Transverse colon (tissue), 4 donors: ENCODE measurements around the gene CRADD. TPM values are rescaled to one million over a fixed set of nuclear protein-coding genes. Genes with fewer than 3 reads are reported as not detected.
A peak's percentile ranks its signal among the peaks of the same experiment; 100 is the strongest.

Source experiments
- DNase-seq: peaks from one replicate; pipeline ENCODE4 v3.0.0-alpha.2; 2019
- H3K27ac ChIP-seq, 4 donors: fragments of 200-600 bp; sonication (generic); 2 replicates each; pipeline ENCODE4 v1.5.1; 2016 to 2018; ENCODE audit warnings: inconsistent platforms in 4 of 4
- H3K27me3 ChIP-seq: fragments of 200-600 bp; sonication (generic); 2 replicates; pipeline ENCODE4 v1.5.1; 2017; ENCODE audit warnings: inconsistent platforms
- H3K36me3 ChIP-seq, 4 donors: fragments of 200-600 bp; sonication (generic); 2 replicates each; pipeline ENCODE4 v1.5.1; 2017 to 2019; ENCODE audit warnings: inconsistent platforms in 4 of 4
- H3K4me1 ChIP-seq, 4 donors: fragments of 200-600 bp; sonication (generic); 2 replicates each; pipeline ENCODE4 v1.5.1; 2017 to 2020; ENCODE audit warnings: inconsistent platforms in 4 of 4
- H3K4me3 ChIP-seq, 4 donors: fragments of 200-600 bp; sonication (generic); 1 replicate in 1 of 4; 2 replicates in 3 of 4; pipeline versions ENCODE4 v1.5.1 to v1.6.1; 2017 to 2019; ENCODE audit warnings: inconsistent platforms in 4 of 4
- H3K9me3 ChIP-seq, 2 donors: fragments of 200-600 bp; sonication (generic); 2 replicates each; pipeline ENCODE4 v1.5.1; 2017 to 2019; ENCODE audit warnings: inconsistent platforms in 2 of 2
- CTCF ChIP-seq, 5 experiments: fragments of 200-600 bp in 3 of 5; fragments of 450-650 bp in 2 of 5; sonication (generic) in 3 of 5; IDR thresholded peaks; 1 replicate in 2 of 5; 2 replicates in 3 of 5; pipeline ENCODE4 v1.5.1; 2016 to 2017; ENCODE audit warnings: antibody characterized with exemption in 5 of 5, inconsistent platforms in 3 of 5, mild to moderate bottlenecking in 2 of 5, moderate library complexity in 1 of 5
- EP300 ChIP-seq: sonication (generic); formaldehyde crosslinking; IDR thresholded peaks from one replicate; pipeline ENCODE4 v1.6.1; 2017; ENCODE audit warnings: antibody characterized with exemption, low read depth
- POLR2A ChIP-seq: fragments of 450-650 bp; IDR thresholded peaks from one replicate; pipeline ENCODE4 v1.6.1; 2016; ENCODE audit warnings: antibody characterized with exemption, mild to moderate bottlenecking, moderate library complexity
- POLR2AphosphoS5 ChIP-seq, 3 donors: sonication (generic); formaldehyde crosslinking; IDR thresholded peaks; one replicate each; pipeline ENCODE4 v1.6.1; 2016; ENCODE audit warnings: antibody characterized with exemption in 3 of 3
- WGBS, 2 donors: methylation state at CpG; one replicate each; pipeline ENCODE4 v1.1.5; 2018; ENCODE audit warnings: low coverage in 1 of 2; 5-methylcytosine and 5-hydroxymethylcytosine counted together
- in situ Hi-C, 4 donors: fragments of 200-750 bp; cut with MboI; loops; one replicate each; pipeline versions ENCODE4 v1.15.0 to v1.15.1; 2017; ENCODE audit warnings: low sequenced_read_pairs in 3 of 4, low pct_ligation_motif_present in 1 of 4, low pct_unique_long_range_greater_than_20kb in 1 of 4
- intact Hi-C: fragments of 100-400 bp; cut with DNase I; formaldehyde crosslinking; loops from one replicate; pipeline ENCODE4 v1.15.1; 2023; ENCODE audit warnings: low total_unique reads
- total RNA-seq, 4 donors: library from RNA; depleted of rRNA; stranded (reverse); fragments of >200 nt; gene quantifications; one replicate each; pipeline ENCODE4 v1.1.0, GENCODE V29; 2016

The CRADD gene
- total RNA-seq, 4 donors from 2014 or later: 45.6 to 59.3 (median 56.3) TPM

GRCh38 chr12:93766371-93766770, 89.2 kb downstream of the CRADD start:
- Histone ChIP-seq H3K4me1 (peaks cover 0 to 21% (median 7%) of the 10 kb centered on the region in 4 donors), H3K27ac (peak overlapping the region; percentile 27 to 65 (median 46)), H3K27me3 (no peaks in the 10 kb centered on the region), H3K4me3 (no peak overlapping the region), H3K9me3 (no peaks in the 10 kb centered on the region), H3K36me3 (no peaks in the 10 kb centered on the region)
- no peak for DNase-seq
- WGBS, 2 donors: 55 to 77% methylated on average over 2 of the region's 2 CpGs
- TF ChIP-seq CTCF (IDR thresholded peaks at IDR 0.05) (no peak), POLR2AphosphoS5 (IDR thresholded peaks at IDR 0.05) (no peak), EP300 (no peak), POLR2A (no peak)
- intact Hi-C loops (loop anchor here (10.0 kb wide), 2 partner anchors 128 to 338 kb away; no protein-coding TSS in a partner anchor), in situ Hi-C loops (loop anchor here in 3 of 4 donors (25.0 kb wide), 1 partner anchor 321 kb away; no protein-coding TSS in a partner anchor)

GRCh38 chr12:93766796-93767523, 89.8 kb downstream of the CRADD start:
- intact Hi-C loops: loop anchor here (10.0 kb wide), 2 partner anchors 128 to 338 kb away; no protein-coding TSS in a partner anchor
- WGBS, 2 donors: 16 to 28% methylated on average over 5 to 6 of the region's 6 CpGs
- no peaks in the 10 kb centered on the region for H3K9me3 ChIP-seq
- peak overlapping the region; percentile 27 to 65 (median 46) for H3K27ac ChIP-seq
- no peaks in the 10 kb centered on the region for H3K36me3 ChIP-seq
- H3K4me1 ChIP-seq: peaks cover 0 to 21% (median 7%) of the 10 kb centered on the region in 4 donors
- H3K27me3 ChIP-seq: no peaks in the 10 kb centered on the region
- no peak overlapping the region for H3K4me3 ChIP-seq
- peak; percentile 29 for DNase-seq
- TF ChIP-seq EP300: no peak
- TF ChIP-seq POLR2AphosphoS5 (IDR thresholded peaks at IDR 0.05): no peak
- TF ChIP-seq CTCF (IDR thresholded peaks at IDR 0.05): peak; percentile 35 to 60 (median 54)
- in situ Hi-C loops: loop anchor here in 3 of 4 donors (25.0 kb wide), 1 partner anchor 320 kb away; no protein-coding TSS in a partner anchor

GRCh38 chr12:93767524-93767863, 90.3 kb downstream of the CRADD start:
- intact Hi-C loops: loop anchor here (10.0 kb wide), 2 partner anchors 127 to 337 kb away; no protein-coding TSS in a partner anchor
- DNase-seq: no peak
- H3K4me1 ChIP-seq: peaks cover 0 to 17% (median 7%) of the 10 kb centered on the region in 4 donors
- H3K4me3 ChIP-seq: no peak overlapping the region
- H3K9me3 ChIP-seq: no peaks in the 10 kb centered on the region
- in situ Hi-C loops: loop anchor here in 3 of 4 donors (25.0 kb wide), 1 partner anchor 320 kb away; no protein-coding TSS in a partner anchor
- H3K27ac ChIP-seq: peak overlapping the region; percentile 27 to 65 (median 46)
- no peak for TF ChIP-seq POLR2AphosphoS5 (IDR thresholded peaks at IDR 0.05)
- TF ChIP-seq CTCF (IDR thresholded peaks at IDR 0.05): peak in 1 of 5 experiments; percentile 6
- TF ChIP-seq EP300: no peak
- no peaks in the 10 kb centered on the region for H3K36me3 ChIP-seq
- H3K27me3 ChIP-seq: no peaks in the 10 kb centered on the region

- WGBS, 2 donors: 73 to 80% methylated on average over 3 of the region's 3 CpGs
- H3K27ac ChIP-seq: no peak overlapping the region
- peaks cover 0 to 14% (median 6%) of the 10 kb centered on the region in 4 donors for H3K4me1 ChIP-seq
- H3K27me3 ChIP-seq: no peaks in the 10 kb centered on the region
- no peak for DNase-seq
- H3K36me3 ChIP-seq: no peaks in the 10 kb centered on the region
- no peaks in the 10 kb centered on the region for H3K9me3 ChIP-seq
- intact Hi-C loops: no loop called here
- no peak overlapping the region for H3K4me3 ChIP-seq
- TF ChIP-seq POLR2A (no peak), CTCF (IDR thresholded peaks at IDR 0.05) (no peak), POLR2AphosphoS5 (IDR thresholded peaks at IDR 0.05) (no peak), EP300 (no peak)
- in situ Hi-C loops: loop anchor here (10.0 to 25.0 kb wide), 2 partner anchors 315 to 333 kb away; no protein-coding TSS in a partner anchor
These were observed 95.0 kb downstream of the CRADD start for GRCh38 chr12:93772003-93772700.
